K562 (cell line): ENCODE data around the gene TMEM95. TPM values are rescaled to one million over a fixed set of nuclear protein-coding genes. Genes with fewer than 3 reads are reported as not detected.

Source experiments
- ATAC-seq: fragments of 200-7000 bp; cut with Tn5 transposase; 3 replicates; pipeline ENCODE4 v1.9.1; 2020; ENCODE audit warnings: moderate library complexity
- BruUV-seq: library from RNA; stranded (reverse); fragments of 400-500 nt; replicated peaks from 2 replicates; lab custom pipeline; 2021; lab: Mats Ljungman, UMichigan
- CTCF ChIA-PET: fragments of 300-600 bp; formaldehyde crosslinking; extraction: SDS; loops from one replicate; lab custom pipeline; 2021; ENCODE audit warnings: low intra/inter-chr PET ratio; lab: Yijun Ruan, JAX
- POLR2A ChIA-PET: fragments of 300-600, 350-650 bp; sonication (Branson Sonifier 250); formaldehyde crosslinking; extraction: SDS; loops from one replicate; lab custom pipeline; 2021; ENCODE audit warnings: antibody characterized with exemption, inconsistent platforms; lab: Yijun Ruan, JAX
- DNase-seq, 4 experiments: peaks; one replicate each; pipeline versions ENCODE4 v3.0.0 to v3.0.0-alpha.2; 2011 to 2018; ENCODE audit warnings: low spot score in 3 of 4, mixed read lengths in 3 of 4; ENCODE audit errors: extremely low read depth in 1 of 4
- FAIRE-seq: peaks from 2 replicates; lab custom pipeline; 2011; peaks lifted over from hg19 to GRCh38; lab: Jason Lieb, UNC
- H2AFZ ChIP-seq: 2 replicates; pipeline ENCODE4 v1.6.0; 2011; ENCODE audit warnings: low read depth, low read length, control low read depth, inconsistent platforms
- H3K27ac ChIP-seq: fragments of 200-600 bp; 3 replicates; pipeline ENCODE4 v1.8.0; 2011; ENCODE audit warnings: low read depth, mild to moderate bottlenecking, control low read depth, inconsistent platforms, low read length, moderate library complexity, mixed read lengths; ENCODE audit errors: extremely low read depth
- H3K27me3 ChIP-seq, 2 experiments: fragments of 300-600 bp in 1 of 2; 2 replicates in 1 of 2; 3 replicates in 1 of 2; pipeline versions ENCODE4 v1.6.0 to v1.8.0; 2011; ENCODE audit warnings: inconsistent platforms in 2 of 2, low read length in 2 of 2, mild to moderate bottlenecking in 1 of 2, mixed read lengths in 1 of 2, moderate library complexity in 1 of 2; ENCODE audit not compliant: control insufficient read depth in 2 of 2, insufficient read depth in 2 of 2
- H3K36me3 ChIP-seq: fragments of 300-600 bp; 3 replicates; pipeline ENCODE4 v1.8.0; 2011; ENCODE audit warnings: mild to moderate bottlenecking, low read length, inconsistent platforms; ENCODE audit not compliant: control insufficient read depth, insufficient read depth
- H3K4me1 ChIP-seq, 2 experiments: fragments of 200-600 bp in 1 of 2; replicated peaks in 1 of 2; 2 replicates in 1 of 2; 3 replicates in 1 of 2; pipeline versions ENCODE4 v1.5.1 to v1.8.0; 2011; ENCODE audit warnings: inconsistent platforms in 2 of 2, low read length in 2 of 2, mild to moderate bottlenecking in 1 of 2, mixed read lengths in 1 of 2, moderate library complexity in 1 of 2; ENCODE audit not compliant: control insufficient read depth in 2 of 2, insufficient read depth in 2 of 2
- H3K4me2 ChIP-seq: 2 replicates; pipeline ENCODE4 v1.6.1; 2011; ENCODE audit warnings: low read length, control low read depth, inconsistent platforms, mixed read lengths; ENCODE audit not compliant: insufficient read depth
- H3K4me3 ChIP-seq: fragments of 200-600 bp; sonication (generic), shearing (Covaris generic); 2 replicates; pipeline ENCODE4 v1.5.1; 2016; ENCODE audit warnings: control low read depth, inconsistent platforms
- H3K79me2 ChIP-seq: fragments of 200-600 bp; 3 replicates; pipeline ENCODE4 v1.8.0; 2011; ENCODE audit warnings: low read length, inconsistent platforms; ENCODE audit not compliant: control insufficient read depth, insufficient read depth
- H3K9ac ChIP-seq, 2 experiments: 2 replicates each; pipeline versions ENCODE4 v1.6.0 to v1.6.1; 2011; ENCODE audit warnings: low read depth in 2 of 2, low read length in 2 of 2, control low read depth in 1 of 2, inconsistent platforms in 1 of 2, mild to moderate bottlenecking in 1 of 2, mixed read lengths in 1 of 2; ENCODE audit not compliant: insufficient read depth in 1 of 2
- H3K9me1 ChIP-seq: one replicate; pipeline ENCODE4 v1.6.0; 2011; ENCODE audit warnings: inconsistent platforms, mild to moderate bottlenecking, low read length, moderate library complexity; ENCODE audit not compliant: control insufficient read depth, insufficient read depth
- H3K9me3 ChIP-seq: replicated peaks from 2 replicates; pipeline ENCODE4 v1.5.1; 2011; ENCODE audit warnings: low read depth, low read length, inconsistent platforms; ENCODE audit not compliant: control insufficient read depth, insufficient read depth
- H4K20me1 ChIP-seq: replicated peaks from 2 replicates; pipeline ENCODE4 v1.6.1; 2011; ENCODE audit warnings: low read length, inconsistent platforms, mixed read lengths; ENCODE audit not compliant: control insufficient read depth, insufficient read depth
- ATF3 ChIP-seq, 2 experiments: fragments of 450-650 bp in 1 of 2; sonication (generic) in 1 of 2; formaldehyde crosslinking in 1 of 2; IDR thresholded peaks in 1 of 2; conservative IDR thresholded peaks in 1 of 2; 2 replicates each; pipeline versions ENCODE4 v1.6.1 to v1.8.1; 2016 to 2023; ENCODE audit warnings: mild to moderate bottlenecking in 2 of 2, moderate library complexity in 2 of 2, inconsistent platforms in 1 of 2, missing genetic modification reagents in 1 of 2
- CGGBP1 ChIP-seq: fragments of 250-450 bp; sonication (Bioruptor Pico); IDR thresholded peaks from 2 replicates; pipeline ENCODE4 v1.9.0; 2021; ENCODE audit warnings: mild to moderate bottlenecking
- DLX4 ChIP-seq: fragments of 250-450 bp; sonication (Bioruptor Pico); IDR thresholded peaks from 2 replicates; pipeline ENCODE4 v1.6.1; 2021; ENCODE audit warnings: mild to moderate bottlenecking
- EGR1 ChIP-seq: fragments of 450-650 bp; conservative IDR thresholded peaks from 2 replicates; pipeline ENCODE4 v1.6.1; 2017; ENCODE audit warnings: mild to moderate bottlenecking
- MAZ ChIP-seq, 2 experiments: fragments of 450-650 bp in 1 of 2; sonication (generic) in 1 of 2; formaldehyde crosslinking; IDR thresholded peaks in 1 of 2; conservative IDR thresholded peaks in 1 of 2; 2 replicates each; pipeline versions ENCODE4 v1.4.0 to v1.5.0; 2020; ENCODE audit warnings: mild to moderate bottlenecking in 1 of 2, missing genetic modification reagents in 1 of 2
- PCBP1 ChIP-seq: fragments of 200-400 bp; formaldehyde crosslinking; IDR thresholded peaks from 2 replicates; pipeline ENCODE4 v1.6.1; 2018; ENCODE audit warnings: mild to moderate bottlenecking, low read depth, low read length; ENCODE audit not compliant: poor library complexity, severe bottlenecking
- ZBTB11 ChIP-seq, 3 experiments: fragments of 200-800 bp in 1 of 3; fragments of 250-450 bp in 1 of 3; fragments of 450-650 bp in 1 of 3; sonication (Bioruptor Pico) in 1 of 3; sonication (Bioruptor generic) in 1 of 3; formaldehyde crosslinking in 1 of 3; IDR thresholded peaks; 2 replicates each; pipeline versions ENCODE4 v1.6.1 to v1.8.0; 2016 to 2022; ENCODE audit warnings: mild to moderate bottlenecking in 2 of 3, missing genetic modification characterization in 2 of 3, missing compliant biosample characterization in 1 of 3, moderate library complexity in 1 of 3
- ZNF511 ChIP-seq: sonication (generic); formaldehyde crosslinking; IDR thresholded peaks from 2 replicates; pipeline ENCODE4 v1.8.0; 2022; ENCODE audit warnings: mild to moderate bottlenecking, missing genetic modification reagents
- WGBS: fragments of 100-300 bp; shearing (Covaris generic); methylation state at CpG from one replicate; pipeline ENCODE4 v1.1.6; 2016; ENCODE audit warnings: low coverage, mixed read lengths; ENCODE audit not compliant: insufficient coverage; ENCODE audit errors: missing lambda C conversion rate; 5-methylcytosine and 5-hydroxymethylcytosine counted together
- in situ Hi-C: fragments of 300-500 bp; cut with MboI; formaldehyde crosslinking; loops from 4 replicates; pipeline ENCODE4 v1.15.0; 2018; ENCODE audit warnings: inconsistent platforms, mixed read lengths
- intact Hi-C: fragments of 100-400 bp; cut with micrococcal nuclease; formaldehyde crosslinking; loops from 2 replicates; pipeline ENCODE4 v1.14.2; 2022
- polyA plus RNA-seq, 8 experiments: library from polyadenylated mRNA; depleted of rRNA in 4 of 8; stranded (reverse) in 5 of 8; unstranded in 3 of 8; fragments of >200 nt; fragmentation: Nextera tagmentation in 2 of 8; fragmentation: Illumina TruSeq in 1 of 8; extraction: Ambion mirVana in 2 of 8; extraction: Trizol in 1 of 8; gene quantifications; 2 replicates each; pipeline versions ENCODE4 v1.2.1 to v1.2.3, GENCODE V29; 2011 to 2014; ENCODE audit warnings: inconsistent platforms in 1 of 8, missing spikeins in 1 of 8
- total RNA-seq, 7 experiments: library from RNA; depleted of rRNA in 6 of 7; stranded (reverse); fragments of >200 nt in 6 of 7; fragmentation: Illumina TruSeq in 2 of 7; extraction: Trizol in 2 of 7; gene quantifications; 2 replicates each; pipeline versions ENCODE4 v1.2.1 to v1.2.3, GENCODE V29; 2011 to 2021; ENCODE audit warnings: low replicate concordance in 1 of 7

Gene TMEM95
- total and polyA plus RNA-seq, 9 of the 15 experiments (the other 6 are each of a cell fraction or from before 2014, with no cell fraction given) = not detected

- Histone ChIP-seq H3K9me3 (no peaks in the 10 kb centered on the region), H3K4me1 (peaks cover 3 to 24% of the 10 kb centered on the region in 2 experiments; a peak in 4 of 5 replicates), H3K9me1 (no peaks in the 10 kb centered on the region), H3K27ac (no peak overlapping the region; the same call in 2 of the 3 replicates), H3K27me3 (no peaks in the 10 kb centered on the region), H3K36me3 (peaks cover 7% of the 10 kb centered on the region; the same call in 1 of the 3 replicates), H3K79me2 (no peaks in the 10 kb centered on the region), H2AFZ (peak overlapping the region; percentile 84), H3K4me3 (peak overlapping the region; percentile 68), H3K4me2 (peak overlapping the region; percentile 73), H3K9ac (peak overlapping the region; percentile 61 to 97; a peak in 3 of 4 replicates), H4K20me1 (no peaks in the 10 kb centered on the region)
- peak in 3 of 4 experiments; percentile 33 to 52 (median 36) for DNase-seq
- intact Hi-C loops = no loop called here
- WGBS = 12% methylated on average over 28 of the region's 48 CpGs
- CTCF ChIA-PET = no interaction called here
- POLR2A ChIA-PET = interaction anchor here (0.6 to 0.8 kb wide), 2 partner anchors 8 to 91 kb away, joined by 3 read pairs; no protein-coding TSS in a partner anchor
- TF ChIP-seq DLX4 (CRISPR knock-in tag) = no peak
- TF ChIP-seq ZBTB11 (CRISPR knock-in tag; IDR thresholded peaks at IDR 0.05) = 0 out of 6 replicates have a peak, but pooled peaks of 1 of the 3 experiments have one; percentile 1
- TF ChIP-seq ATF3 (IDR thresholded peaks at IDR 0.05) = no peak
- TF ChIP-seq ATF3 (CRISPR knock-in tag; conservative IDR thresholded peaks at IDR 0.05) = no peak
- peak; percentile 6; the same call in 1 of the 2 replicates for TF ChIP-seq ZNF511 (CRISPR knock-in tag)
- TF ChIP-seq MAZ (CRISPR knock-in tag; conservative IDR thresholded peaks at IDR 0.05 in 1 of 2, IDR thresholded peaks at IDR 0.05 in 1 of 2) = peak in 1 of 2 experiments; percentile 13; a peak in 1 of 4 replicates
- TF ChIP-seq PCBP1 = peak; percentile 16
- peak; percentile 38 for TF ChIP-seq EGR1
- TF ChIP-seq CGGBP1 = no peak
- no peak for FAIRE-seq
- in situ Hi-C loops = no loop called here
- peak; percentile 53 for ATAC-seq
- BruUV-seq = TSS peak; percentile 26
Measured at GRCh38 chr17:7393613-7394451, 38.9 kb downstream of the TMEM95 start.
